ENCODE measurements around the gene FARSB.

- TF ChIP-seq EZH2phosphoT487 (IDR thresholded peaks at IDR 0.05; ENCODE audit: borderline replicate concordance, low read length) (no peak), EZH2 (IDR thresholded peaks at IDR 0.05; ENCODE audit: low read length, unreplicated experiment) (no peak)
- TF ChIP-seq, protein P1, sequence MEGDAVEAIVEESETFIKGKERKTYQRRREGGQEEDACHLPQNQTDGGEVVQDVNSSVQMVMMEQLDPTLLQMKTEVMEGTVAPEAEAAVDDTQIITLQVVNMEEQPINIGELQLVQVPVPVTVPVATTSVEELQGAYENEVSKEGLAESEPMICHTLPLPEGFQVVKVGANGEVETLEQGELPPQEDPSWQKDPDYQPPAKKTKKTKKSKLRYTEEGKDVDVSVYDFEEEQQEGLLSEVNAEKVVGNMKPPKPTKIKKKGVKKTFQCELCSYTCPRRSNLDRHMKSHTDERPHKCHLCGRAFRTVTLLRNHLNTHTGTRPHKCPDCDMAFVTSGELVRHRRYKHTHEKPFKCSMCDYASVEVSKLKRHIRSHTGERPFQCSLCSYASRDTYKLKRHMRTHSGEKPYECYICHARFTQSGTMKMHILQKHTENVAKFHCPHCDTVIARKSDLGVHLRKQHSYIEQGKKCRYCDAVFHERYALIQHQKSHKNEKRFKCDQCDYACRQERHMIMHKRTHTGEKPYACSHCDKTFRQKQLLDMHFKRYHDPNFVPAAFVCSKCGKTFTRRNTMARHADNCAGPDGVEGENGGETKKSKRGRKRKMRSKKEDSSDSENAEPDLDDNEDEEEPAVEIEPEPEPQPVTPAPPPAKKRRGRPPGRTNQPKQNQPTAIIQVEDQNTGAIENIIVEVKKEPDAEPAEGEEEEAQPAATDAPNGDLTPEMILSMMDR (conservative IDR thresholded peaks at IDR 0.05; ENCODE audit: low read depth, low read length) = no peak
Measured at GRCh38 chr2:222569826-222570225, 86.1 kb downstream of the FARSB start.
